ENCODE data around the gene DCAF17.
"Not testable (repeated sequence)": the region's sequence is repeated elsewhere in the genome, so short reads cannot be mapped to it uniquely, and the experiment has no call there.

Gene DCAF17

DNA sequence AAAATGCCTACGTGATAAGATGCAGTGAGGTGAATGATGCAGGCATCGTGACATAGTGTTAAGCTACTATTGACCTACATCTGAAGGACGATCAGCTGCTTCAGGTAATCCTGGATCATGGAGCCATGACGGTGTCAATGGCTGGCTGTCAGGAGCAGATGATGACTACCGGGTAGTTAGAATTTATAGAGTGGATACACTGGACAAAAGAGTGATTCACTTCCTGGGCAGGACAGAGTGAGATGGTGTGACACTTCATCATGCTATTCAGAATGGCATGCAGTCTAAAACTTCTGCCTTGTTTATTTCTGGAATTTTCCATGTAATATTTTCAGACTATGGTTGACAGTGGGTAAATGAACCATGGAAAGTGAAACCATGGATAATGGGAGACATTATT is 29.8 kb upstream of the DCAF17 start:
- Mint-ChIP-seq H3K27ac (no peak overlapping the region), H3K9me3 (peaks cover 19% of the 10 kb centered on the region), H3K27me3 (no peaks in the 10 kb centered on the region), H3K4me3 (no peak overlapping the region), H3K36me3 (ENCODE audit: low read depth) (no peaks in the 10 kb centered on the region), H3K4me1 (ENCODE audit: low read depth) (peaks cover 18% of the 10 kb centered on the region)
- intact Hi-C loops (cut with micrococcal nuclease), result no loop called here

GRCh38 chr2:171404719-171405118 is 29.3 kb upstream of the DCAF17 start:
- no peaks in the 10 kb centered on the region for H3K27me3 Mint-ChIP-seq
- intact Hi-C loops (cut with micrococcal nuclease), result no loop called here
- H3K4me1 Mint-ChIP-seq (ENCODE audit: low read depth), result peaks cover 18% of the 10 kb centered on the region
- no peak overlapping the region for H3K4me3 Mint-ChIP-seq
- no peak overlapping the region for H3K27ac Mint-ChIP-seq
- H3K9me3 Mint-ChIP-seq, result peaks cover 19% of the 10 kb centered on the region
- H3K36me3 Mint-ChIP-seq (ENCODE audit: low read depth), result no peaks in the 10 kb centered on the region

- peaks cover 18% of the 10 kb centered on the region for H3K4me1 Mint-ChIP-seq (ENCODE audit: low read depth)
- H3K27ac Mint-ChIP-seq, result no peak overlapping the region
- H3K36me3 Mint-ChIP-seq (ENCODE audit: low read depth), result no peaks in the 10 kb centered on the region
- intact Hi-C loops (cut with micrococcal nuclease), result no loop called here
- no peak overlapping the region for H3K4me3 Mint-ChIP-seq
- H3K9me3 Mint-ChIP-seq, result peaks cover 19% of the 10 kb centered on the region
- H3K27me3 Mint-ChIP-seq, result no peaks in the 10 kb centered on the region
These were observed 28.5 kb upstream of the DCAF17 start for GRCh38 chr2:171405546-171405945.

- no peaks in the 10 kb centered on the region for H3K36me3 Mint-ChIP-seq (ENCODE audit: low read depth)
- no peak overlapping the region for H3K27ac Mint-ChIP-seq
- H3K27me3 Mint-ChIP-seq, result no peaks in the 10 kb centered on the region
- peaks cover 19% of the 10 kb centered on the region for H3K9me3 Mint-ChIP-seq
- H3K4me3 Mint-ChIP-seq, result no peak overlapping the region
- intact Hi-C loops (cut with micrococcal nuclease), result no loop called here
- H3K4me1 Mint-ChIP-seq (ENCODE audit: low read depth), result peaks cover 18% of the 10 kb centered on the region
These were observed 28.0 kb upstream of the DCAF17 start for GRCh38 chr2:171406044-171406443.

- intact Hi-C loops (cut with micrococcal nuclease), result no loop called here
- no peaks in the 10 kb centered on the region for H3K36me3 Mint-ChIP-seq (ENCODE audit: low read depth)
- H3K9me3 Mint-ChIP-seq, result peaks cover 13% of the 10 kb centered on the region
- H3K27me3 Mint-ChIP-seq, result no peaks in the 10 kb centered on the region
- H3K4me3 Mint-ChIP-seq, result no peak overlapping the region
- H3K27ac Mint-ChIP-seq, result no peak overlapping the region
- peaks cover 18% of the 10 kb centered on the region for H3K4me1 Mint-ChIP-seq (ENCODE audit: low read depth)
These were observed 26.9 kb upstream of the DCAF17 start for GRCh38 chr2:171407030-171407675.

DNA sequence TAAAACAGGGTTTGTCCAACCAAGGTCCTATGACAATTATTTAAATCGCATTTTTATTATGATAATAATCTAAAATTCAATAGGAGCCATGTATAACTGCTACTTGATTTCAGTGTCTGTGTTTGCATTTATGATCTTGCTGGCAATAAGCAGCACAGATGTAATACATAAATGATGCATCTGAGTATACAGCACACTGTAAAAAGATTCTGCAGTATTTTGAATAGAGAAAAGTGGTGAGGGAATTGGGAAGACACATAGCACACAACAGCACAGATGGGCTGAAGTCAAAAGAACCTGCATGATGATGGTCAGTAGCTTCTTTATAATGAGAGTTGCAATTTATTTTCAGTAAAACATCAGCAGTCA is 26.4 kb upstream of the DCAF17 start:
- H3K27ac Mint-ChIP-seq, result no peak overlapping the region
- H3K4me1 Mint-ChIP-seq (ENCODE audit: low read depth), result peaks cover 18% of the 10 kb centered on the region
- no peaks in the 10 kb centered on the region for H3K36me3 Mint-ChIP-seq (ENCODE audit: low read depth)
- H3K4me3 Mint-ChIP-seq, result no peak overlapping the region
- no peaks in the 10 kb centered on the region for H3K27me3 Mint-ChIP-seq
- H3K9me3 Mint-ChIP-seq, result peaks cover 8% of the 10 kb centered on the region
- intact Hi-C loops (cut with micrococcal nuclease), result no loop called here

- no peak overlapping the region for H3K27ac Mint-ChIP-seq
- peaks cover 13% of the 10 kb centered on the region for H3K4me1 Mint-ChIP-seq (ENCODE audit: low read depth)
- H3K27me3 Mint-ChIP-seq, result no peaks in the 10 kb centered on the region
- H3K9me3 Mint-ChIP-seq, result peaks cover 8% of the 10 kb centered on the region
- intact Hi-C loops (cut with micrococcal nuclease), result no loop called here
- H3K4me3 Mint-ChIP-seq, result peak overlapping the region; percentile 47
- H3K36me3 Mint-ChIP-seq (ENCODE audit: low read depth), result no peaks in the 10 kb centered on the region
These were observed 24.5 kb upstream of the DCAF17 start for GRCh38 chr2:171409436-171409971.

- peaks cover 8% of the 10 kb centered on the region for H3K4me1 Mint-ChIP-seq (ENCODE audit: low read depth)
- no peaks in the 10 kb centered on the region for H3K36me3 Mint-ChIP-seq (ENCODE audit: low read depth)
- intact Hi-C loops (cut with micrococcal nuclease), result loop anchor here (10.0 kb wide), 1 partner anchor 355 kb away; no protein-coding TSS in a partner anchor
- H3K27me3 Mint-ChIP-seq, result no peaks in the 10 kb centered on the region
- H3K27ac Mint-ChIP-seq, result no peak overlapping the region
- peaks cover 8% of the 10 kb centered on the region for H3K9me3 Mint-ChIP-seq
- no peak overlapping the region for H3K4me3 Mint-ChIP-seq
These were observed 23.9 kb upstream of the DCAF17 start for GRCh38 chr2:171410101-171410500.

DNA sequence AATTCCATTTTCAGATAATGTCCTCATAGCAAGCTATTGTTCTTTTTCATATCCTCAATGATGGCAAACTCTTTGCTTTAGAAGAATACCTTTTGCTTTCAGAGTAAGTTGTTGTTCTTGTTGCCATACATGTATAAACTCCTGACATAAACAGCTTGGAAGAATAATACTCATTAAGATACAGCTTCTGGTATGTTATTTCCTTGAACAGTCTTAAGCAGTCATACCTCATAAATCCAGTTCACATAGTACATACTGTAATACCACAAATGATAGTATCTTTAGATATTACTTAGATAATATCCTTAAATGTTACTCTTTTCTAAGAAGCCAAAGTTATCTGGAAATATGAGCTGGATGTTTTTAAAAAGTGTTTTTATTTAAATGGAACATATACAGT is 23.4 kb upstream of the DCAF17 start:
- Mint-ChIP-seq H3K4me1 (ENCODE audit: low read depth) (peaks cover 5% of the 10 kb centered on the region), H3K27me3 (no peaks in the 10 kb centered on the region), H3K9me3 (peaks cover 8% of the 10 kb centered on the region), H3K27ac (no peak overlapping the region), H3K4me3 (no peak overlapping the region), H3K36me3 (ENCODE audit: low read depth) (no peaks in the 10 kb centered on the region)
- intact Hi-C loops (cut with micrococcal nuclease), result loop anchor here (10.0 kb wide), 1 partner anchor 356 kb away; no protein-coding TSS in a partner anchor

DNA sequence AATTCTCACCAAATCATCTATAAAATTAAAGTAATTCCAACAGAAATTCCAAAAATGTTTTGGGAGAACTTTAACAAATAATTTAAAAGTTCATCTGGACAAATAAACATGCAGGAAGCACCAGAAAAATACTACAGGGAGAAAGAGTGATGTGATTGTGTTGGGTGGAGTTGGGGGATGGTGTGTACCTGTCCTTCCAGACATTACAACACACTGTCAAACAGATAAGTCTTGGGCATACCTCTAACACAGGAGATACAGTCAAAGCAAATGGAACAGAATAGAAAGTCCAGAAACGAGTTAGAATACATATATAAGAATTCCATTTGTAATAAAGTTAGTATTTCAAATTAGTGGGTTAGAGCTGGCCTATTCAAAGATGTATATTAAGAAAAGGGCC is 22.8 kb upstream of the DCAF17 start:
- Mint-ChIP-seq H3K27me3 (no peaks in the 10 kb centered on the region), H3K27ac (no peak overlapping the region), H3K36me3 (ENCODE audit: low read depth) (no peaks in the 10 kb centered on the region), H3K9me3 (peaks cover 8% of the 10 kb centered on the region), H3K4me1 (ENCODE audit: low read depth) (peaks cover 8% of the 10 kb centered on the region), H3K4me3 (no peak overlapping the region)
- intact Hi-C loops (cut with micrococcal nuclease), result loop anchor here (10.0 kb wide), 1 partner anchor 356 kb away; no protein-coding TSS in a partner anchor

DNA sequence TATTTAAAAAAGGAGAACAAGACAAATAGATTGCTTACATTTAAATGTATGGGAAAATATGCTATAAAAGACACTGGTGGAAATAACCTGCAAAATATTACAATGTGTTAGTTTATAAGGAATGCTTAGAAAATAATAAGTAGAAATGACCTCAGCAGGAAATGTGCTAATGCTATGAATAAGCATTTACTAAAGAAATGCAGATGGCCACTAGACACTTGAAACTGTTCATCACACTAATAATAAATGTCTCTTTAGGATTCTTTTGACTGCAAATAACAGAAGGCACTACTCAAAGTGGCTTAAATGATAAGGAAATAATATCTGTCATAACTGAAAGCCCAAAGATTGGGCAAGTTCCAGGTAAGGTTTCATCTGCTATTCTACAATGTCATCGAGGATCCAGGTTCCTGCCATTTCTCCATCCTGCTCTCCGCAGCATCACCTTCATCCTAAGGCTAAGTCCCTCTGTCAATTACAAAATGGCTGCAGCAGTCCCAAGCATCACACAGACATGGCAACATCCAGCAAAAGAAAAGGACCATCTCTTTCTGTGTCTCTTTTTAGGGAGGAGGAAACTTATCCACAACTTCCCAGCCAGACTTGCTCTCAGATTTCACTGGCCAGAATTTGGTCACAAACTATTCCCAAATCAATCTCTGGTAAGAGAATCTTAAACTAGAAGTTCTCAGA is 22.1 kb upstream of the DCAF17 start:
- intact Hi-C loops (cut with micrococcal nuclease), result loop anchor here (10.0 kb wide), 1 partner anchor 357 kb away; no protein-coding TSS in a partner anchor
- Mint-ChIP-seq H3K9me3 (peaks cover 4% of the 10 kb centered on the region), H3K4me1 (ENCODE audit: low read depth) (peaks cover 8% of the 10 kb centered on the region), H3K36me3 (ENCODE audit: low read depth) (no peaks in the 10 kb centered on the region), H3K4me3 (no peak overlapping the region), H3K27me3 (no peaks in the 10 kb centered on the region), H3K27ac (no peak overlapping the region)

GRCh38 chr2:171412571-171413175 is 21.4 kb upstream of the DCAF17 start:
- intact Hi-C loops (cut with micrococcal nuclease), result loop anchor here (10.0 kb wide), 1 partner anchor 358 kb away; no protein-coding TSS in a partner anchor
- no peaks in the 10 kb centered on the region for H3K36me3 Mint-ChIP-seq (ENCODE audit: low read depth)
- H3K27me3 Mint-ChIP-seq, result no peaks in the 10 kb centered on the region
- H3K4me1 Mint-ChIP-seq (ENCODE audit: low read depth), result peaks cover 8% of the 10 kb centered on the region
- no peaks in the 10 kb centered on the region for H3K9me3 Mint-ChIP-seq
- H3K4me3 Mint-ChIP-seq, result no peak overlapping the region
- no peak overlapping the region for H3K27ac Mint-ChIP-seq

DNA sequence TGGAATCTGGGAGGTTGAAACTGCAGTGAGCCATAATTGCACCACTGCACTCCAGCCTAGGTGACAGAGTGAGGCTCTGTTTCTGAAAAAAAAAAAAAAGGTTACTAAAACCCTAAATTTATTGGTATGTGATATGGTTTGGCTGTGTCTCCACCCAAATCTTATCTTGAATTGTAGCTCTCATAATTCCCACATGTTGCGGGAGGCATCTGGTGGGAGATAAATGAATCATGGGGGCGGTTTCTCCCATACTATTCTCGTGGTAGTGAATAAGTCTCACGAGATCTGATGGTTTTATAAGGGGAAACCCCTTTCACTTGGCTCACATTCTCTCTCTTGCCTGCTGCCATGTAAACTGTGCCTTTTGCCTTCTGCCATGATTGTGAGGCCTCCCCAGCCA is 19.4 kb upstream of the DCAF17 start:
- H3K27me3 Mint-ChIP-seq; H3K27ac Mint-ChIP-seq; H3K9me3 Mint-ChIP-seq; H3K36me3 Mint-ChIP-seq (ENCODE audit: low read depth); H3K4me1 Mint-ChIP-seq (ENCODE audit: low read depth); H3K4me3 Mint-ChIP-seq: not testable (repeated sequence)
- intact Hi-C loops (cut with micrococcal nuclease), result loop anchor here (5.0 to 10.0 kb wide), 2 partner anchors 257 to 360 kb away; no protein-coding TSS in a partner anchor
